ENCODE results near the gene COL4A2. TPM values are rescaled to one million over a fixed set of nuclear protein-coding genes. Genes with fewer than 3 reads are reported as not detected.

COL4A2 gene
- total and polyA plus RNA-seq, 7 experiments from 2014 or later, result 0.05 TPM; not detected in 6

DNA sequence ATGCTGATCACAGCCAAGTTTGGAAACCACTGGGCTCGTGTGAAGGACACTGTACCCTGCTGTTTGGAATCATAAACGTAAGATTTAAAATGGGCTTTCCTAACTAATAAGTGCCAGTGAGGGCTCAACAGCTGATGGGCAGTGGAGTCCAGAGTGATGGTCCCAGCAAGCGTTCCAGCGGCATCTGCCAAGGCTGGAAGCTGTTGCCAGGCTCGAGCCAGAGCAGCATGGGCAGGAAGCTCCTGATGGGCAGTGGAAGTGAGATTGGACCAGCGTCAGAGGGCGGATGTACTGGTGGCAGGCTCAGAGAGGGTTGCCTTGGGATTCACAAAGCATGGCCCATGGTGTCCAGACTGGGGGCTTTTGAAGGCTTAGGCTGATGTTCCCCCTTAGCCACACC, 30.2 kb downstream of the COL4A2 start:
- Histone ChIP-seq H3K27me3 (ENCODE audit: control insufficient read depth in 2 of 2, insufficient read depth in 2 of 2, low read length in 2 of 2) (no peaks in the 10 kb centered on the region), H3K4me3 (ENCODE audit: low read length) (no peak overlapping the region), H3K4me1 (ENCODE audit: control insufficient read depth in 2 of 2, insufficient read depth in 2 of 2, low read length in 2 of 2) (peaks cover 0 to 17% of the 10 kb centered on the region in 2 donors), H3K36me3 (ENCODE audit: control insufficient read depth in 2 of 3, insufficient read depth in 3 of 3, low read length in 3 of 3) (no peaks in the 10 kb centered on the region), H3K27ac (ENCODE audit: low read depth, low read length) (no peak overlapping the region), H3K9me3 (ENCODE audit: control insufficient read depth in 2 of 3, low read length in 3 of 3) (no peaks in the 10 kb centered on the region)
- H3K27me3 Mint-ChIP-seq, result peaks cover 5 to 31% (median 10%) of the 10 kb centered on the region in 5 donors
- H3K27ac Mint-ChIP-seq, result no peak overlapping the region
- ATAC-seq, result no peak
- peaks cover 0 to 2% (median 0%) of the 10 kb centered on the region in 5 donors for H3K36me3 Mint-ChIP-seq
- POLR2A ChIA-PET, result no interaction called here
- CTCF ChIA-PET, result no interaction called here
- peaks cover 0 to 2% (median 0%) of the 10 kb centered on the region in 11 donors for H3K9me3 Mint-ChIP-seq
- intact Hi-C loops (cut with micrococcal nuclease), result no loop called here
- no peak overlapping the region for H3K4me3 Mint-ChIP-seq
- peaks cover 19 to 39% (median 33%) of the 10 kb centered on the region in 7 donors for H3K4me1 Mint-ChIP-seq
- no peak for DNase-seq

DNA sequence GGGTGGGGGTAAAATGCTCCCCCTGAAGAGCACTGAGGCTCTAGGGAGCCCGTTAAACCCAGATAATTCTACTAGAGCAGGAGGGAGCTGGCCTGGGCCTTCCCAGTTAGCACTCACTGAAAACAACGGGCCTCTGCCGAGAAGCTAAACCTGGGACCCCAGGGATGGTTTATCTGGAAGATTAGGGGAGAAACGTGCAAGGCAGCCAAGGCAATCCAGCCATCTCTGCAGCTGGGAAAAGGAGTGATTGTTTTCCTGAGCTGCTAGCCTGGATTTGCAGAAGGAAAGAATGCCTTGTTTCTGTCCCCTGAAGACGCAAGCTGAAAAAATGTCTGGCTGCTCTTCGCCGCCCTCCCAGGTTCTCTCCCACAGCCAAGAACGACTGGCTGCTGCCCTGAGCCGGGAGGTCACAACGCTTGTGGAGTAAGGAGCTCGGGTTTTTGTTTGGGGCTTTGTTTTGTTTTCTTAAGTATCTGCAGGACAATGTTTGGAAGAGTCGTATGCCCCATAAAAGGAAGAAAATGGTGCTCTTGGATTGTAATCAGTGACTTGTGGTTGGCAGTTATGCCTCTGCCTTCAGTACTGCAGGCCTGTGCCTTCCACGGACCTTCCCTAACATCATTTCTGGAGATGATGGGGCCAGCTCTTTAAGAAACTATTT, 31.5 kb downstream of the COL4A2 start:
- CTCF ChIA-PET, result no interaction called here
- peaks cover 0 to 17% of the 10 kb centered on the region in 2 donors for H3K4me1 ChIP-seq (ENCODE audit: control insufficient read depth in 2 of 2, insufficient read depth in 2 of 2, low read length in 2 of 2)
- H3K36me3 ChIP-seq (ENCODE audit: control insufficient read depth in 2 of 3, insufficient read depth in 3 of 3, low read length in 3 of 3), result no peaks in the 10 kb centered on the region
- no peak for ATAC-seq
- peak overlapping the region in 3 of 9 donors; percentile 33 to 95 (median 94) for H3K27ac Mint-ChIP-seq
- peaks cover 5 to 37% (median 10%) of the 10 kb centered on the region in 5 donors for H3K27me3 Mint-ChIP-seq
- H3K4me3 ChIP-seq (ENCODE audit: low read length), result no peak overlapping the region
- no peaks in the 10 kb centered on the region for H3K27me3 ChIP-seq (ENCODE audit: control insufficient read depth in 2 of 2, insufficient read depth in 2 of 2, low read length in 2 of 2)
- H3K4me1 Mint-ChIP-seq, result peaks cover 19 to 39% (median 33%) of the 10 kb centered on the region in 7 donors
- H3K36me3 Mint-ChIP-seq, result peaks cover 0 to 2% (median 0%) of the 10 kb centered on the region in 5 donors
- intact Hi-C loops (cut with micrococcal nuclease), result no loop called here
- DNase-seq, result no peak
- H3K9me3 ChIP-seq (ENCODE audit: control insufficient read depth in 2 of 3, low read length in 3 of 3), result no peaks in the 10 kb centered on the region
- POLR2A ChIA-PET, result no interaction called here
- no peak overlapping the region for H3K27ac ChIP-seq (ENCODE audit: low read depth, low read length)
- H3K4me3 Mint-ChIP-seq, result peak overlapping the region in 3 of 10 donors; percentile 16 to 86 (median 39)
- peaks cover 0 to 2% (median 0%) of the 10 kb centered on the region in 11 donors for H3K9me3 Mint-ChIP-seq

DNA sequence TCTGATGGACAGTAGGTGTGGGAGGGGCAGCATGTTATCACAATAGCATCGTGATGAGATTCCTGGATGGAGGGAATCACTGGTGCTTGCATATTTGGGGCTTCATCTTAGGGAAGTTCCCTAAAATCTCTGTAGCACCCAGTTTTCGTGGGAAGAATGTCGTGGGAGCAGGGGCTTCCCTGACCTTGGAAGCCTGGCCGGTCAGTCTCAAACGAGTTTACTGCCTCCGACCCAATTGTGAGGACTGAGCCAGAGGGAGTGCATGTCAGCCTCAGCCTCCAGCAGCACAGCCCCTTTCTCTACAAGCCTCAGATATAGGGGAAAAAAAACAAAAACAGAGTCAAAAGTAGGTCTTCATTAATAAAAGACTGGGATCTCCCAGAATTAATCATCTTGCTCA, 32.2 kb downstream of the COL4A2 start:
- Mint-ChIP-seq H3K4me3 (peak overlapping the region in 5 of 10 donors; percentile 29 to 86 (median 39)), H3K4me1 (peaks cover 19 to 39% (median 33%) of the 10 kb centered on the region in 7 donors), H3K27ac (peak overlapping the region in 4 of 9 donors; percentile 41 to 95 (median 75)), H3K27me3 (peaks cover 5 to 42% (median 10%) of the 10 kb centered on the region in 5 donors), H3K36me3 (peaks cover 0 to 2% (median 0%) of the 10 kb centered on the region in 5 donors), H3K9me3 (peaks cover 0 to 2% (median 0%) of the 10 kb centered on the region in 11 donors)
- H3K4me1 ChIP-seq (ENCODE audit: control insufficient read depth in 2 of 2, insufficient read depth in 2 of 2, low read length in 2 of 2), result peaks cover 0 to 17% of the 10 kb centered on the region in 2 donors
- H3K9me3 ChIP-seq (ENCODE audit: control insufficient read depth in 2 of 3, low read length in 3 of 3), result no peaks in the 10 kb centered on the region
- ATAC-seq (no peak), DNase-seq (no peak)
- no peaks in the 10 kb centered on the region for H3K36me3 ChIP-seq (ENCODE audit: control insufficient read depth in 2 of 3, insufficient read depth in 3 of 3, low read length in 3 of 3)
- ChIA-PET CTCF (no interaction called here), POLR2A (no interaction called here)
- H3K4me3 ChIP-seq (ENCODE audit: low read length), result no peak overlapping the region
- H3K27me3 ChIP-seq (ENCODE audit: control insufficient read depth in 2 of 2, insufficient read depth in 2 of 2, low read length in 2 of 2), result no peaks in the 10 kb centered on the region
- H3K27ac ChIP-seq (ENCODE audit: low read depth, low read length), result no peak overlapping the region
- intact Hi-C loops (cut with micrococcal nuclease), result no loop called here

DNA sequence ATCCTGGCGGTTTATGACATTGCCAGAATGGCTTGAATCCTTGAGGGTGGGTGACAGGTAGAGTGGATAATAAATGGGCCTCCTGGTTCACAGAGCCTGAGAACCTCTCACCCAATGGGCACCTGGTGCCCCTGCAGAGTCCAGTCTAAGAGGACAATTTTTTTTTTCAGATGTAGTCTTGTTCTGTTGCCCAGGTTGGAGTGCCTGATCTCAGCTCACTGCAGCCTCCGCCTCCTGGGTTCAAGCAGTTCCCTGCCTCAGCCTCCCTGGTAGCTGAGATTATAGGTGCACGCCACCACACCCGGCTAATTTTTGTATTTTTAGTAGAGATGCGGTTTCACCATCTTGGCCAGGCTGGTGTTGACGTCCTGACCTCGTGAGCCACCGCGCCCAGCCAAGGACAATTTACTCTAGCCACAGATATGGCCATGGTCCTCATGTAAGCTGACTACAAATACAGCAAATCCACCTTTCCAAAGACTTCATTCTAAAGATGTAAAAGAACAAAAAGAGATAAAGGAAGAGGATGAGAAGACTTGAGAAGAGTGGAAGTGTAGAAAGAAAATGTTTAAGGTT, 33.0 kb downstream of the COL4A2 start:
- H3K4me3 ChIP-seq (ENCODE audit: low read length), result peak overlapping the region; percentile 15
- H3K27ac ChIP-seq (ENCODE audit: low read depth, low read length), result no peak overlapping the region
- ATAC-seq (no peak), DNase-seq (no peak)
- H3K4me3 Mint-ChIP-seq, result peak overlapping the region in 9 of 10 donors; percentile 72 to 86 (median 79)
- no peaks in the 10 kb centered on the region for H3K36me3 ChIP-seq (ENCODE audit: control insufficient read depth in 2 of 3, insufficient read depth in 3 of 3, low read length in 3 of 3)
- H3K9me3 Mint-ChIP-seq, result peaks cover 0 to 5% (median 0%) of the 10 kb centered on the region in 11 donors
- H3K4me1 Mint-ChIP-seq, result peaks cover 19 to 39% (median 33%) of the 10 kb centered on the region in 7 donors
- POLR2A ChIA-PET, result interaction anchor here (1.3 kb wide), 1 partner anchor 48 kb away, joined by 5 read pairs; no protein-coding TSS in a partner anchor
- peaks cover 1 to 40% (median 5%) of the 10 kb centered on the region in 5 donors for H3K27me3 Mint-ChIP-seq
- peaks cover 0 to 17% of the 10 kb centered on the region in 2 donors for H3K4me1 ChIP-seq (ENCODE audit: control insufficient read depth in 2 of 2, insufficient read depth in 2 of 2, low read length in 2 of 2)
- H3K27ac Mint-ChIP-seq, result peak overlapping the region in 8 of 9 donors; percentile 71 to 95 (median 88)
- intact Hi-C loops (cut with micrococcal nuclease), result loop anchor here (5.0 kb wide), 2 partner anchors 42 to 553 kb away; partner anchors contain the start of gene IRS2 (in 1 of the 2)
- H3K9me3 ChIP-seq (ENCODE audit: control insufficient read depth in 2 of 3, low read length in 3 of 3), result no peaks in the 10 kb centered on the region
- peaks cover 0 to 2% (median 0%) of the 10 kb centered on the region in 5 donors for H3K36me3 Mint-ChIP-seq
- no peaks in the 10 kb centered on the region for H3K27me3 ChIP-seq (ENCODE audit: control insufficient read depth in 2 of 2, insufficient read depth in 2 of 2, low read length in 2 of 2)
- CTCF ChIA-PET, result no interaction called here

DNA sequence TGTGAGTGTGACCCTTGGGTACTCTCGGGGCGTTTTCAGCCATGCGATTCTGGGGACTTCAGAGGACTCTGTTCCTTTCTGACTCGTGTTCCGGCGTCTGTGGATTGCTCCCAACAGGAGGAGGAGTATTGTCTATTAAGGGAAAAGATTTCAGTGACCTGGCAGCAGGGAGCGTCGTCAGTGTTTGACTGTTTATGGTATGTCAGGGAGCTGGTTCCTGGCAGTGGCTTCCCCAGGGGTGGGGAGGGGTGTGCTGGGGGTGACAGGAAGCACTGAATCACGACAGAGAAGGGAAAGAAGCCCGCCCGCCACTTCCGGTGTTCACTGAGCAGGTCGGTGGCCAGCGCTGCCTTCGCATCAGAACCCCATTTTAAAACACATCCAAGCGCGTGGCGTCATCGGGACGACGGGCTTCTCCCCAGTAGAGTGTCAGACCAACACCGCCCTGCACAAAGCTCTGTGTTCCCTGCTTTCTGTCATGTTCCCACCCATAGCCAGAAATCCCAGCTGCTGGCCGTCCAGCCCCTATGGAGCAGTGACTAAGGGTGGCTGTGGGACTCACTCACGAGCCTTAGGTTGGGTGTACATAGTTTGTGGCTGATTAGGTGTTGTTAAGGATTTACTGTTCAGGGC, 33.8 kb downstream of the COL4A2 start:
- ATAC-seq (peak; percentile 70), DNase-seq (peak in 8 of 9 donors; percentile 38 to 69 (median 52))
- Mint-ChIP-seq H3K4me1 (peaks cover 19 to 39% (median 33%) of the 10 kb centered on the region in 7 donors), H3K36me3 (peaks cover 0 to 2% (median 0%) of the 10 kb centered on the region in 5 donors), H3K27ac (peak overlapping the region; percentile 71 to 95 (median 87)), H3K4me3 (peak overlapping the region; percentile 72 to 86 (median 78)), H3K27me3 (peaks cover 0 to 39% (median 5%) of the 10 kb centered on the region in 5 donors), H3K9me3 (peaks cover 0 to 5% (median 0%) of the 10 kb centered on the region in 11 donors)
- ChIA-PET CTCF (no interaction called here), POLR2A (interaction anchor here (0.8 to 1.3 kb wide), 2 partner anchors 47 to 269 kb away, joined by 3 to 5 read pairs; no protein-coding TSS in a partner anchor)
- H3K9me3 ChIP-seq (ENCODE audit: control insufficient read depth in 2 of 3, low read length in 3 of 3), result no peaks in the 10 kb centered on the region
- H3K27me3 ChIP-seq (ENCODE audit: control insufficient read depth in 2 of 2, insufficient read depth in 2 of 2, low read length in 2 of 2), result no peaks in the 10 kb centered on the region
- H3K4me3 ChIP-seq (ENCODE audit: low read length), result peak overlapping the region; percentile 15
- H3K36me3 ChIP-seq (ENCODE audit: control insufficient read depth in 2 of 3, insufficient read depth in 3 of 3, low read length in 3 of 3), result no peaks in the 10 kb centered on the region
- intact Hi-C loops (cut with micrococcal nuclease), result loop anchor here (5.0 kb wide), 2 partner anchors 41 to 554 kb away; partner anchors contain the start of gene IRS2 (in 1 of the 2)
- H3K27ac ChIP-seq (ENCODE audit: low read depth, low read length), result peak overlapping the region; percentile 46
- peaks cover 0 to 17% of the 10 kb centered on the region in 2 donors for H3K4me1 ChIP-seq (ENCODE audit: control insufficient read depth in 2 of 2, insufficient read depth in 2 of 2, low read length in 2 of 2)
